ENCODE results near the gene RCSD1.

GRCh38 chr1:167752219-167752985 is 122.4 kb downstream of the RCSD1 start:
- TF ChIP-seq CTCF (IDR thresholded peaks at IDR 0.05) (no peak), POLR2A (IDR thresholded peaks at IDR 0.05; ENCODE audit: low read depth) (no peak), EP300 (IDR thresholded peaks at IDR 0.05) (no peak), POLR2AphosphoS5 (IDR thresholded peaks at IDR 0.05) (no peak)
